ENCODE data around the gene FOXJ3.

The FOXJ3 gene

DNA sequence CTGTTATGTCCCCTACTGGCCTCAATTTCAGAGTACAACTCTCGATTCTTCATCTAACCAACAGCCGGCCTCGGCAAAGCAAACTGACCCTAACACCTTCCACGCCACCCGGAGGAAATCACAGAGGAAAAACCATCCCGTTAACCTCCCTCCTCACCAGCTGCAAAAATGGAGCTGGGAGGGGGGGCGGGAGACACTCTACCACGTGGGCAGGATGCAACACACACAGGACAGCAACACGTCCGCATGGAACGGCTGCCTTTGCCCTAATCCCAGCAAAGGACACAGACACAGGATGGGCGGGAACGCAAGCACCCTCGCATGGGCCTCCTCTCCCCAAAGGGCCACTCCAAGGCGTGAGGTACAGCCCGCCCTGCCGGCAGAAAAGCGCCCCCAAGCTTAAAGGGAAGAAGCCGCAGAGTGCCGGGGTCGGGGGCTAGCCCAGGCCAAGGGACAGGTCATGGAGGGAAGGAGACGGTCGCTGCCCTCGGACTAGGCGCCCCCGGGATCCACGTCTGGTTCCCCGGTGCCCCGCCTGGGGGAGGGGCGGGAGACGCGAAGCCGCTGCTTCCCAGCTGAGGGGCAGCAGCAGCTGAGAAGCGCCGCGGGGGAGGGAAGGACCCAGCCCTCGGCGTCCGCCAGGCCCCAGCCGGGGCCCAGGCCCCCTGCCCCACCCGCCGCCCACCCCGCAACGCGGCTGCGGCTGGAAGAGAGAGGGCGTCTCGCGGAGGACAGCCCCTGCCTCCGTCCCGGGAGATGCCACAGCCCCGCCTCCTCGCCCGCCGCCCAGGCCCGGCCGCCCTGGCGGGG is 590 bp downstream of the FOXJ3 start:
- peak; percentile 27 to 36 for DNase-seq (ENCODE audit: low read depth in 2 of 2)

DNA sequence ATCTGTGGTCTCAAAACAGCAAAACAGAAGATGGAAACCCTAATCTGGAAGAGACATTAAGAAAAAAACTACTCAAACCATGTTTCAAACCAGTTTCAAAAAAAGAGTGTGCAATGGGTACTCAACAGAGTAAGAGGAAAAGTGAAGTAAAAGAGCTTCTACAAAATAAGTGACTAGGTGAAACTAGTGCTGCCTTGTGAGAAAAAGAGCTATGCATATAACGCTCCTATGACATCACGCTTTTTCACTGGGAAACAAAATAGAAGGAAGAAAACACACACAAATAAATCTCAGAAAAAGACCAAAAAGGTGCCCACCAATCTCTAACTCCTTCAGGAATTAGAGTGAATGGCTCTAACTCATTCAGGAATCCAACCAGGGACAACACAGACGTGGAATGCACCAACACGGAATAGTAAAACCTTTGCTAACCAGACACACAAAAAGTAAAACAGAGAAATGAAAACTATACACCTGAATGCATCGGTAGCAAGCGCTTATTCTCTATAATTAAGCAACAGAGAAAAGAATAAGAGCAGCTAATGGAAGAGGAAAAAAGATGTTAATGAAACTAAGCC is 1.3 kb downstream of the FOXJ3 start:
- DNase-seq (ENCODE audit: low read depth in 2 of 2): no peak

GRCh38 chr1:42332877-42333276 is 2.2 kb downstream of the FOXJ3 start:
- no peak for DNase-seq (ENCODE audit: low read depth in 2 of 2)

GRCh38 chr1:42330215-42330614 is 4.8 kb downstream of the FOXJ3 start:
- no peak for DNase-seq (ENCODE audit: low read depth in 2 of 2)

DNA sequence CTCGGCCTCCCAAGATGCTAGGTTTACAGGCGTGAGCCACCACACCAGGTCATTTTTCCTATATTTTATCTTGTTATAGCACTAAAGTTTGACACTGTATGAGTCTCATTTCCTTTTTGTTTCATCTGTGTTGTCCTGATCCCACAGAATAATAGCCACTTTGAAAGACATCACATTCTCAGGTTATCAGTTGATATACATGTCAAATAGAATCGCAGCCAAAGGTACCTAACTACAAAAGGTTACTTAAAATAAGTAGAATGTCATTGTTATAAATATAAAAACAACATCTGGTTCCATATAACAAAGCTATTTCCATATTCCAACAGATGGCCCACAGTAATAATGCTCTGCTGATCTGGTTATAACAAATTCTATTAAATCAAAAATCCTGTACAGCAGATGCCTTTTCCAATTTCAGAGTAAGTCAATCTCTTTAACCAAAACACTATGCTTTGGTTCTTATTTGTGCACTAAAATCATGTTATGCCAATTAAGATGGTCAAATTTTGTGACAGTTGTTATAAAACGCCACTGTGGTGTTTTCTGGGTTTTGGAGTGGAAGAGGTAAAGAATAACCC is 6.0 kb downstream of the FOXJ3 start:
- DNase-seq (ENCODE audit: low read depth in 2 of 2): no peak

- no peak for DNase-seq (ENCODE audit: low read depth in 2 of 2)
Measured at GRCh38 chr1:42328047-42328625, 6.9 kb downstream of the FOXJ3 start.

GRCh38 chr1:42325014-42325402 is 10.0 kb downstream of the FOXJ3 start:
- no peak for DNase-seq (ENCODE audit: low read depth in 2 of 2)

DNA sequence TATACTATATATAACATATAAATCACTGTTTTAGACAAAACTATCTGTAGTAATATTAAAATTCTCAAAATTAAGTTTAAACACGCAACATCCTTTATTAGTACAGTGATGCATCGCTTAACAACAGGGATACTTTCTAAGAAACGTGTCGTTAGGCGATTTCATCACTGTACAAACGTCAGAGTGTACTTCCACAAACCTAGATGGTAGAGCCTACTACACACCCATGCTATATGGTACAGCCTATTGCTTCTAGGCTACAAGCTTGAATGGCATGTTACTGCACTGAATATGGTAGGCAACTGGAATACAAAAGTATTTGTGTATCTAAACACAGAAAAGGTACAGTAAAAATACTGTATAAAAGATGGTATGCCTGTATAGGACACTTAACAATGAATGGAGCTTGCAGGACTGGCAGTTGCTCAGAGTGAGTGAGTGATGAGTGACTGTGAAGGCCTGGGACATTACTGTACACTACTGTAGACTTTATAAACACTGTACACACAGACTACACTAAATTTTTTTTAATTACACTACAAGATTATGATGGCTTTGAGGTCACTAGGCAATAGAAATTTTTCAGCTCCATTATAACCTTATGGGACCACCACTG is 10.5 kb downstream of the FOXJ3 start:
- no peak for DNase-seq (ENCODE audit: low read depth in 2 of 2)

DNA sequence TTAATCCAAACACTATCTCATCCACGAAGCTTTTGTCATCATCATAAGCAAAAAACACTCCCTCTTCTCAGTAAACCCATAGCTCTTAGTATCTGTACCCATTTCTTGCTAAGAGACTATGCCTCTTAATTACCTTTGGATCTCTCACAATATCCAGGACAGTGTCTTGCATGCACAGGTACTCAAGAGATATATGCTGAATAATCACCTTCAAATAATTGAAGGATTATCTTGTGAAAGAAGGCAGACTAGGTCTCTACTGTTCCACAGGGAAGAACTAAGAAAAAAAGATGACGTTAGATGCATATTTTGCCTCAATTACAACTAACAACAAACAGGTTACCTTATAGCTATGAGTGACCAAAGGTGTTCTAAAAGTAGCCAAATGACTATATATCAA is 11.5 kb downstream of the FOXJ3 start:
- no peak for DNase-seq (ENCODE audit: low read depth in 2 of 2)

- DNase-seq (ENCODE audit: low read depth in 2 of 2): no peak
Measured at GRCh38 chr1:42322577-42322976, 12.5 kb downstream of the FOXJ3 start.

- DNase-seq (ENCODE audit: low read depth in 2 of 2): no peak
Measured at GRCh38 chr1:42321731-42322130, 13.3 kb downstream of the FOXJ3 start.

GRCh38 chr1:42320708-42321107 is 14.3 kb downstream of the FOXJ3 start:
- no peak for DNase-seq (ENCODE audit: low read depth in 2 of 2)

DNA sequence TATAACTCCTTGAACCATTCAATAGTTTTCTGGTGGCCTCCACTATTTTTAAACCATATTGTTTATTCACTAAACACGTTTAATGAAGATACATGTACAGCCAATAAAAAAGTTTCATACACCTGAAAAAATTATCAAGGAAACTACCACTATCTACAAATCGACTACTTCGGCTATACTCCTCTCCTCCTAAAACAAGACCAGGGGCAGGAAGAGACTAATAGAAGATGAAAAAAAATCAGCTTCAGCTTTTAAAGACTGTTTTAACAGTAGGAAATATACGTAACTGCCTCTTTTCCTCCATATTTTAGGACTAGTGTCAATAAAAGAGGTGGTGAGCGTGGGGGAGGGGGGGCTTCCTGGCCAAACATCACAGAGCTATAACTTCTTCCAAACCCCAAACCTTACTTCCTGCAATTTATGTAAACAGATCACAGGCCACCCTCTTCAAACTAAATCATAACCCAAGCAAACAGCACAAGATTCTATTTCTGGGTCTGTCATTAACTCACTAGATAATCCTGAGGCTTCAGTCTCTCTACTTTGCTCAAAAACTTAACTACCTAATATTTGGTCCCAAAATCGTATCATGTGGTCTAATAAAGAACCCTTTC is 15.1 kb downstream of the FOXJ3 start:
- no peak for DNase-seq (ENCODE audit: low read depth in 2 of 2)

DNA sequence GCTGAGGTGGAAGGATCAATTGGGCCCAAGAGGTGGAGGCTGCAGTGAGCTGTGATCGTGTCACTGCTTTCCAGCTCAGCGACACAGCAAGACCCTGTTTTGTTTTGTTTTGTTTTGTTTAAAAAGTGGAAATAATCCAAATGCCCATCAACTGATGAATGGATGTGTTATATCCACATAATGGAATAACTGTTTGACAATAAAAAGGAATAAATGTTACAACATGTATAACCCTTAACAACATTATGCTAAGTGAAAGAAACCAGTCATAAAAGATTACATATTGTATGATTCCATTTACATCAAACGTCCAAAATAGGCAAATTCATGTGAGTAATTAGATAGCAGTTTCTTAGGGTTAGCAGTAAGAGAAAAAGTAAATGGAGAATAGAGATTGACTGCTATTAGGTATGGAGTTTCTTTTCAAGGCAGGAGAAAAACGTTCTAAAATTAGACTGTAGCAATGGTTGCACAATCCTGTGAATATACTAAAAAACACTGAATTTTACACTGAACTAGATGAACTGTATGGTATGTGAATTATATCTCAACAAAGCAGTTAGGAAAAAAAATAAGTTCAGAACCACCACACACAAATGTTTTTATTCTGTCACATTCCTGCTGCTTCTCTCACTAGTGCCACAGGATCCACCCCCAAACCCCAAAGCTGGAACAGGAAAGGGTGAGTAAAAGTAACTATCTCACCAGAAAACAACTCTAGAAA is 15.7 kb downstream of the FOXJ3 start:
- DNase-seq (ENCODE audit: low read depth in 2 of 2): no peak

DNA sequence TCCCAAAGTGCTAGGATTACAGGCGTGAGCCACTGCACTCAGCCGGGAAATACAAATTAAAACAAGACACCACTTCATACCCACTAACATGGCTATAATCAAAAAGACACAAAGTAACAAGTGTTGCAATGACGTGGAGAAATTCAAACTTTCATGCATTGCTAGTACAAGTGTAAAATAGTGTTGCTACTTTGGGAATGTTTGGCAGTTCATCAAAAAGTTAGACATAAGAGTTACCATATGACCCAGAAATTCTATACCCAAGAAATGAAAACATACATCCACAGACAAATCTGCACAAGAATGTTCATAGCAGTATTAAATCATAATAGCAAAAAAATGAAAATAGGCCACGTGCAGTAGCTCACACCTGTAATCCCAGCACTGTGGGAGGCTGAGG is 16.4 kb downstream of the FOXJ3 start:
- no peak for DNase-seq (ENCODE audit: low read depth in 2 of 2)

DNA sequence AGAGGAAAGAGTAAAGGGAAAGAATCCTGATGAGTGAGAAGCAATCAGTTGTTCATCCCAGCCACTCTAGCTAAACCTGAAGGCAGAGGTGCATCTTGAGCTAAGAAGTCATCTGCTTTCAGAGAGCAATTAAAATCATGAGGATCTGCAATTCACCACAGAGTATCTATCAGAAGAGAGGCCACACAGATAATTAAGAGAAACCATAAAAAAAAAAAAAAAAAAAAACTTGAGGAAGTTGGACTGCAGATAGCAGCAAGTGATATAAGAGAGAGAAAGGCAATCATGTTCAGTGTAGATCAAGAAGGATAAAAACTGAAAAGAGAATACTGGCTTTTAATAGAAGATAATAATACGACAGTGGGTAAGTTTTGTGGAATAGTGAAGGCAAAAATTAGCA is 17.7 kb downstream of the FOXJ3 start:
- no peak for DNase-seq (ENCODE audit: low read depth in 2 of 2)

DNA sequence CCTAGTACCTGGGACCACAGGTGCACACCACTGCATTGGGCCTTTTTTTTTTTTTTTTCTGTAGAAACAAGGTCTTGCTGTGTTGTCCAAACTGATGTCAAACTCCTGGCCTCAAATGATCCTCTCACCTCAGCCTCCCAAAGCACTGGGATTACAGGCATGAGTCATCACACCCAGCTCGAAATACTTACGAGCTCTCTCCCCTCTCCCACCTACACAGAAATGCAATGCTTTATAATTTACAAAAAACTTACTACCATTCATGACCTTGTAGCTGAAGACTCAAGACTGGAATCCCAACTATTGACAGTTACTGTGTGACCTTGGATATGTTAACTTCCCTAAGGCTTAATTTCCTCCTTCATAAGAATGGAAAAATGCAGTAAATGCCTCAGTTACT is 18.7 kb downstream of the FOXJ3 start:
- DNase-seq (ENCODE audit: low read depth in 2 of 2): no peak

DNA sequence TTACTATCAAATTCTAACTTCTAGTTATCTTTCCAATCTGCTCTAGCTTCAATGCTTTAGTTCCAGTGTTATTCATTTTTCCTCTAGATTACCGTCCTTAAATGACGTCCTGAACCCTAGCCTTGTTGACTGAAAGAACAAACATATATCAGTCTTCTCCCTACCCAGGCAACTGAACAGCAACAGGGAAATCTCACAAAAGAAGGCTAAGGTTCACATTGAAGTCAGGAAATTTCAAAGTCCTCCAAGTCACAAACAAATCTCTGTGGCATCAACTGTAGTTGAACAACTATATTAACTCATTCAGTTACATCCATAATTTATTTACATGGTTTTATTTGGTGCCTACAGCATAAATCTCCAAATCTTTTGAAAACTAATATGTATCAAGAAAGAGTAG is 19.5 kb downstream of the FOXJ3 start:
- no peak for DNase-seq (ENCODE audit: low read depth in 2 of 2)

- DNase-seq (ENCODE audit: low read depth in 2 of 2): no peak
Measured at GRCh38 chr1:42313970-42314369, 21.1 kb downstream of the FOXJ3 start.

DNA sequence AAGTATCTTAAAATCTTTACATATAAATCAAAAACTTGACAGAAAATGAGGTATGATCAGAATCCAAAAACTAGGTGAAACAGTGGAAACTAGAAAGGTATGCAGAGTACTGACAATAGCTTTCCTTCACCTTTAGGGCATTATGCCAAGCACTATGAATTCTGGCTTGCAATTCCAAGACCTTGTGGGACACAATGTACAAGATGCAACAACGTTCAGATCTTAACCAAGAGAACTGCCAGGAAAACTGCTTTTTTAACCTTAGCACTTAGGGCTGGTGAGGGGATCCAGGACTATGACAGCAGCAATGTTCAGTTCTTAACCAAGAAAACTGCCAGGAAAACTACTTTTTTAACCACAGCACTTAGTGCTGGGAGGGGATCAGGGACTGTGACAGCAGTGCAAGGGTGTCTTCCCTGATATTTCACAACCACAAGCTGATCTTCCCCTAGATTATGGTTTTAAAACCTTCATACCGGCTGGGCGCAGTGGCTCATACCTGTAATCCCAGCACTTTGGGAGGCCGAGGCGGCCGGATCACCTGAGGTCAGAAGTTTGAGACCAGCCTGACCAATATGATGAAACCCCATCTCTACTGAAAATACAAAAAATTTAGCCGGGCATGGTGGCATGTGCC is 22.3 kb downstream of the FOXJ3 start:
- DNase-seq (ENCODE audit: low read depth in 2 of 2): no peak

- no peak for DNase-seq (ENCODE audit: low read depth in 2 of 2)
Measured at GRCh38 chr1:42311897-42312296, 23.1 kb downstream of the FOXJ3 start.
